Neural cell (in vitro differentiated cells): ENCODE measurements around the gene NRP1. TPM values are rescaled to one million over a fixed set of nuclear protein-coding genes. Genes with fewer than 3 reads are reported as not detected.

Experiments used
- H2AFZ ChIP-seq: fragments of 200-600, 300-800 bp; sonication (generic), shearing (Covaris generic); 2 replicates; pipeline ENCODE4 v1.6.0; 2014; ENCODE audit warnings: low read depth, mild to moderate bottlenecking, antibody characterized with exemption, low read length, moderate library complexity
- H3F3A ChIP-seq: fragments of 200-600 bp; shearing (Covaris generic); 2 replicates; pipeline ENCODE4 v1.6.1; 2016; ENCODE audit warnings: mild to moderate bottlenecking, moderate library complexity, mixed read lengths, antibody characterized with exemption, low read length; ENCODE audit not compliant: insufficient read depth, poor library complexity, severe bottlenecking
- H3K27ac ChIP-seq: fragments of 200-600, 300-800 bp; sonication (generic), shearing (Covaris generic); 2 replicates; pipeline ENCODE4 v1.5.1; 2014; ENCODE audit warnings: mild to moderate bottlenecking, low read length, moderate library complexity
- H3K27me3 ChIP-seq: fragments of 300-800, 200-600 bp; sonication (generic), shearing (Covaris generic); 2 replicates; pipeline ENCODE4 v1.6.0; 2014; ENCODE audit warnings: mild to moderate bottlenecking, low read depth, low read length, moderate library complexity; ENCODE audit not compliant: insufficient read depth
- H3K36me3 ChIP-seq: fragments of 300-800, 200-600 bp; sonication (generic), shearing (Covaris generic); 2 replicates; pipeline ENCODE4 v1.5.1; 2014; ENCODE audit warnings: mild to moderate bottlenecking, antibody characterized with exemption, low read length, moderate library complexity; ENCODE audit not compliant: insufficient read depth
- H3K4me2 ChIP-seq: fragments of 300-800, 200-600 bp; sonication (generic), shearing (Covaris generic); 2 replicates; pipeline ENCODE4 v1.6.0; 2014; ENCODE audit warnings: mild to moderate bottlenecking, low read length
- H3K4me3 ChIP-seq: fragments of 300-800, 200-600 bp; sonication (generic), shearing (Covaris generic); 2 replicates; pipeline ENCODE4 v1.5.1; 2014; ENCODE audit warnings: mild to moderate bottlenecking, low read length, moderate library complexity
- H3K79me2 ChIP-seq: fragments of 200-600 bp; shearing (Covaris generic); replicated peaks from 2 replicates; pipeline ENCODE4 v1.6.0; 2014; ENCODE audit warnings: mild to moderate bottlenecking, low read length, moderate library complexity; ENCODE audit not compliant: insufficient read depth
- H3K9ac ChIP-seq: fragments of 300-800, 200-600 bp; sonication (generic), shearing (Covaris generic); 2 replicates; pipeline ENCODE4 v1.6.1; 2016; ENCODE audit warnings: mild to moderate bottlenecking, low read length, mixed read lengths
- H3K9me2 ChIP-seq: fragments of 200-600 bp; shearing (Covaris generic); 2 replicates; pipeline ENCODE4 v1.6.1; 2016; ENCODE audit warnings: mild to moderate bottlenecking, low read length, mixed read lengths; ENCODE audit not compliant: insufficient read depth
- H3K9me3 ChIP-seq: fragments of 200-600, 300-800 bp; sonication (generic), shearing (Covaris generic); 2 replicates; pipeline ENCODE4 v1.6.1; 2016; ENCODE audit warnings: mild to moderate bottlenecking, mixed run types, low read length, moderate library complexity, mixed read lengths
- H4K20me1 ChIP-seq: fragments of 200-600 bp; shearing (Covaris generic); 2 replicates; pipeline ENCODE4 v1.6.1; 2016; ENCODE audit warnings: mild to moderate bottlenecking, mixed run types; ENCODE audit not compliant: insufficient read depth
- EP300 ChIP-seq: fragments of 450-650 bp; conservative IDR thresholded peaks from 2 replicates; pipeline ENCODE4 v1.6.1; 2014; ENCODE audit warnings: antibody characterized with exemption, mild to moderate bottlenecking, moderate library complexity; ENCODE audit not compliant: poor library complexity, severe bottlenecking
- EZH2 ChIP-seq: fragments of 200-600, 300-800 bp; shearing (Covaris generic), sonication (generic); IDR thresholded peaks from 2 replicates; pipeline ENCODE4 v1.6.1; 2014; ENCODE audit warnings: antibody characterized with exemption, low read length, borderline replicate concordance, mild to moderate bottlenecking; ENCODE audit not compliant: insufficient read depth, poor library complexity, severe bottlenecking
- MXI1 ChIP-seq: fragments of 450-650 bp; conservative IDR thresholded peaks from 2 replicates; pipeline ENCODE4 v1.6.1; 2014; ENCODE audit warnings: antibody characterized with exemption, mild to moderate bottlenecking; ENCODE audit not compliant: poor library complexity, severe bottlenecking
- POLR2AphosphoS5 ChIP-seq: IDR thresholded peaks from 2 replicates; pipeline ENCODE4 v1.6.1; 2012
- RAD21 ChIP-seq: fragments of 450-650 bp; conservative IDR thresholded peaks from 2 replicates; pipeline ENCODE4 v1.6.1; 2014; ENCODE audit warnings: antibody characterized with exemption, mild to moderate bottlenecking, moderate library complexity
- SMC3 ChIP-seq: fragments of 450-650 bp; conservative IDR thresholded peaks from 2 replicates; pipeline ENCODE4 v1.6.1; 2014; ENCODE audit warnings: antibody characterized with exemption, mild to moderate bottlenecking, moderate library complexity; ENCODE audit not compliant: poor library complexity
- TAF1 ChIP-seq: IDR thresholded peaks from 2 replicates; pipeline ENCODE4 v1.6.1; 2012; ENCODE audit warnings: low read depth
- polyA plus RNA-seq: library from polyadenylated mRNA; depleted of rRNA; stranded (reverse); fragments of >200 nt; gene quantifications from 2 replicates; pipeline ENCODE4 v1.2.3, GENCODE V29; 2014
- TF ChIP-seq, protein P1 (sequence below): fragments of 450-650 bp; IDR thresholded peaks from 2 replicates; pipeline ENCODE4 v1.5.1; 2014; ENCODE audit warnings: antibody characterized with exemption, mild to moderate bottlenecking, moderate library complexity; ENCODE audit not compliant: poor library complexity, severe bottlenecking
- TF ChIP-seq, protein P2 (sequence below): IDR thresholded peaks from 2 replicates; pipeline ENCODE4 v1.6.1; 2012; ENCODE audit warnings: borderline replicate concordance

Gene NRP1
- polyA plus RNA-seq, 1 donor from 2014 or later = 23.2 TPM

- Histone ChIP-seq H3K79me2 (no peaks in the 10 kb centered on the region), H4K20me1 (no peaks in the 10 kb centered on the region), H3K4me2 (no peak overlapping the region), H3K4me3 (no peak overlapping the region), H3K36me3 (no peaks in the 10 kb centered on the region), H2AFZ (no peak overlapping the region), H3K27me3 (no peaks in the 10 kb centered on the region), H3F3A (no peaks in the 10 kb centered on the region), H3K27ac (no peak overlapping the region), H3K9me2 (no peaks in the 10 kb centered on the region), H3K9ac (no peak overlapping the region), H3K9me3 (no peaks in the 10 kb centered on the region)
- TF ChIP-seq EP300 (no peak), RAD21 (no peak), MXI1 (no peak), TAF1 (no peak), POLR2AphosphoS5 (no peak), SMC3 (no peak)
Observed at GRCh38 chr10:33238643-33239042, 95.8 kb downstream of the NRP1 start.

- Histone ChIP-seq H2AFZ (no peak overlapping the region), H3K4me2 (no peak overlapping the region), H3K79me2 (no peaks in the 10 kb centered on the region), H3K9me2 (no peaks in the 10 kb centered on the region), H3K27me3 (no peaks in the 10 kb centered on the region), H3K36me3 (no peaks in the 10 kb centered on the region), H3F3A (no peaks in the 10 kb centered on the region), H3K9me3 (no peaks in the 10 kb centered on the region), H4K20me1 (no peaks in the 10 kb centered on the region), H3K4me3 (no peak overlapping the region), H3K9ac (no peak overlapping the region), H3K27ac (no peak overlapping the region)
- TF ChIP-seq EZH2 = no peak
- TF ChIP-seq, protein P1, sequence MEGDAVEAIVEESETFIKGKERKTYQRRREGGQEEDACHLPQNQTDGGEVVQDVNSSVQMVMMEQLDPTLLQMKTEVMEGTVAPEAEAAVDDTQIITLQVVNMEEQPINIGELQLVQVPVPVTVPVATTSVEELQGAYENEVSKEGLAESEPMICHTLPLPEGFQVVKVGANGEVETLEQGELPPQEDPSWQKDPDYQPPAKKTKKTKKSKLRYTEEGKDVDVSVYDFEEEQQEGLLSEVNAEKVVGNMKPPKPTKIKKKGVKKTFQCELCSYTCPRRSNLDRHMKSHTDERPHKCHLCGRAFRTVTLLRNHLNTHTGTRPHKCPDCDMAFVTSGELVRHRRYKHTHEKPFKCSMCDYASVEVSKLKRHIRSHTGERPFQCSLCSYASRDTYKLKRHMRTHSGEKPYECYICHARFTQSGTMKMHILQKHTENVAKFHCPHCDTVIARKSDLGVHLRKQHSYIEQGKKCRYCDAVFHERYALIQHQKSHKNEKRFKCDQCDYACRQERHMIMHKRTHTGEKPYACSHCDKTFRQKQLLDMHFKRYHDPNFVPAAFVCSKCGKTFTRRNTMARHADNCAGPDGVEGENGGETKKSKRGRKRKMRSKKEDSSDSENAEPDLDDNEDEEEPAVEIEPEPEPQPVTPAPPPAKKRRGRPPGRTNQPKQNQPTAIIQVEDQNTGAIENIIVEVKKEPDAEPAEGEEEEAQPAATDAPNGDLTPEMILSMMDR = no peak
- no peak for TF ChIP-seq POLR2AphosphoS5
- TF ChIP-seq, protein P2, sequence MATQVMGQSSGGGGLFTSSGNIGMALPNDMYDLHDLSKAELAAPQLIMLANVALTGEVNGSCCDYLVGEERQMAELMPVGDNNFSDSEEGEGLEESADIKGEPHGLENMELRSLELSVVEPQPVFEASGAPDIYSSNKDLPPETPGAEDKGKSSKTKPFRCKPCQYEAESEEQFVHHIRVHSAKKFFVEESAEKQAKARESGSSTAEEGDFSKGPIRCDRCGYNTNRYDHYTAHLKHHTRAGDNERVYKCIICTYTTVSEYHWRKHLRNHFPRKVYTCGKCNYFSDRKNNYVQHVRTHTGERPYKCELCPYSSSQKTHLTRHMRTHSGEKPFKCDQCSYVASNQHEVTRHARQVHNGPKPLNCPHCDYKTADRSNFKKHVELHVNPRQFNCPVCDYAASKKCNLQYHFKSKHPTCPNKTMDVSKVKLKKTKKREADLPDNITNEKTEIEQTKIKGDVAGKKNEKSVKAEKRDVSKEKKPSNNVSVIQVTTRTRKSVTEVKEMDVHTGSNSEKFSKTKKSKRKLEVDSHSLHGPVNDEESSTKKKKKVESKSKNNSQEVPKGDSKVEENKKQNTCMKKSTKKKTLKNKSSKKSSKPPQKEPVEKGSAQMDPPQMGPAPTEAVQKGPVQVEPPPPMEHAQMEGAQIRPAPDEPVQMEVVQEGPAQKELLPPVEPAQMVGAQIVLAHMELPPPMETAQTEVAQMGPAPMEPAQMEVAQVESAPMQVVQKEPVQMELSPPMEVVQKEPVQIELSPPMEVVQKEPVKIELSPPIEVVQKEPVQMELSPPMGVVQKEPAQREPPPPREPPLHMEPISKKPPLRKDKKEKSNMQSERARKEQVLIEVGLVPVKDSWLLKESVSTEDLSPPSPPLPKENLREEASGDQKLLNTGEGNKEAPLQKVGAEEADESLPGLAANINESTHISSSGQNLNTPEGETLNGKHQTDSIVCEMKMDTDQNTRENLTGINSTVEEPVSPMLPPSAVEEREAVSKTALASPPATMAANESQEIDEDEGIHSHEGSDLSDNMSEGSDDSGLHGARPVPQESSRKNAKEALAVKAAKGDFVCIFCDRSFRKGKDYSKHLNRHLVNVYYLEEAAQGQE = no peak
- no peak for TF ChIP-seq TAF1
- TF ChIP-seq EP300 = no peak
- TF ChIP-seq MXI1 = no peak
- TF ChIP-seq SMC3 = no peak
- TF ChIP-seq RAD21 = no peak
Observed at GRCh38 chr10:33237736-33238624, 96.5 kb downstream of the NRP1 start.
